GM04503 (cell line): Measurements from ENCODE around the gene BRCA1.

Experiments
- DNase-seq: peaks from one replicate; pipeline ENCODE4 v3.0.0-alpha.2; 2012; ENCODE audit warnings: low read depth

Gene BRCA1

GRCh38 chr17:43025290-43025657 lies 99.9 kb downstream of the BRCA1 start:
- DNase-seq: no peak

- DNase-seq: peak; percentile 80
Observed at GRCh38 chr17:43024407-43025289, 100.5 kb downstream of the BRCA1 start, which contains the start of gene RND2. Gene RND2, plus strand, starts transcription at chr17:43025231. Its CDS starts 117 bp downstream, at chr17:43025348.

- DNase-seq: no peak
Observed at GRCh38 chr17:43021741-43022512, 103.2 kb downstream of the BRCA1 start, which contains the start of gene VAT1. Gene VAT1, minus strand, starts transcription at chr17:43022385. Its CDS starts 63 bp downstream, at chr17:43022322.

- peak; percentile 59 for DNase-seq
Observed at GRCh38 chr17:43020789-43021740, 104.1 kb downstream of the BRCA1 start.

- DNase-seq: no peak
Observed at GRCh38 chr17:43020030-43020621, 105.0 kb downstream of the BRCA1 start.

GRCh38 chr17:43019418-43019817 lies 105.7 kb downstream of the BRCA1 start:
- no peak for DNase-seq

- DNase-seq: no peak
Observed at GRCh38 chr17:43018932-43019331, 106.2 kb downstream of the BRCA1 start.

- no peak for DNase-seq
Observed at GRCh38 chr17:43018008-43018853, 106.9 kb downstream of the BRCA1 start.

- no peak for DNase-seq
Observed at GRCh38 chr17:43016216-43016615, 108.9 kb downstream of the BRCA1 start.

GRCh38 chr17:43015579-43015978 lies 109.6 kb downstream of the BRCA1 start:
- DNase-seq: no peak

GRCh38 chr17:43014649-43015542 lies 110.3 kb downstream of the BRCA1 start:
- DNase-seq: no peak

- DNase-seq: no peak
Observed at GRCh38 chr17:43014020-43014648, 111.0 kb downstream of the BRCA1 start.

GRCh38 chr17:43013296-43013695 lies 111.9 kb downstream of the BRCA1 start:
- DNase-seq: no peak

GRCh38 chr17:43011728-43012472 lies 113.3 kb downstream of the BRCA1 start:
- DNase-seq: no peak

GRCh38 chr17:43010667-43011308 lies 114.4 kb downstream of the BRCA1 start:
- DNase-seq: no peak

- peak; percentile 36 for DNase-seq
Observed at GRCh38 chr17:43006639-43007551, 118.3 kb downstream of the BRCA1 start, which contains the start of gene IFI35. Gene IFI35, plus strand, starts transcription at chr17:43006784. Its CDS starts 164 bp downstream, at chr17:43006948.
